ENCODE results near the gene LCE4A. TPM values are rescaled to one million over a fixed set of nuclear protein-coding genes. Genes with fewer than 3 reads are reported as not detected.

Gene LCE4A
- total and polyA plus RNA-seq, 2 experiments from 2014 or later: not detected

GRCh38 chr1:152673016-152673415 lies 34.9 kb upstream of the LCE4A start:
- Histone ChIP-seq H3K36me3 (ENCODE audit: insufficient read depth) (no peaks in the 10 kb centered on the region), H3K4me1 (ENCODE audit: insufficient read depth) (no peaks in the 10 kb centered on the region), H3K27ac (ENCODE audit: low read depth) (no peak overlapping the region), H2AFZ (peak overlapping the region; percentile 23; the same call in 1 of the 2 replicates), H3F3A (replicated peaks; ENCODE audit: low read depth) (no peaks in the 10 kb centered on the region), H3K79me2 (replicated peaks; ENCODE audit: insufficient read depth) (no peaks in the 10 kb centered on the region), H3K4me2 (no peak overlapping the region), H3K27me3 (ENCODE audit: insufficient read depth) (no peaks in the 10 kb centered on the region), H3K9me2 (ENCODE audit: insufficient read depth) (no peaks in the 10 kb centered on the region; the same call in 1 of the 2 replicates), H4K20me1 (replicated peaks; ENCODE audit: insufficient read depth) (no peaks in the 10 kb centered on the region), H3K4me3 (no peak overlapping the region)
- ATAC-seq: no peak
- Mint-ChIP-seq H3K36me3 (ENCODE audit: low read depth) (no peaks in the 10 kb centered on the region), H3K27me3 (ENCODE audit: insufficient read depth, low read depth, poor library complexity) (peaks cover 2% of the 10 kb centered on the region), H3K4me3 (no peak overlapping the region), H3K9me3 (no peaks in the 10 kb centered on the region; the same call in 2 of the 3 replicates), H3K27ac (no peak overlapping the region), H3K4me1 (no peaks in the 10 kb centered on the region)
- no peak for DNase-seq (ENCODE audit: low spot score)
- TF ChIP-seq EZH2 (IDR thresholded peaks at IDR 0.05; ENCODE audit: low read depth, unreplicated experiment) (no peak), ZNF114 (CRISPR knock-in tag; IDR thresholded peaks at IDR 0.05) (no peak), EZH2phosphoT487 (IDR thresholded peaks at IDR 0.05; ENCODE audit: unreplicated experiment) (no peak), ZNF331 (CRISPR knock-in tag; IDR thresholded peaks at IDR 0.05; ENCODE audit: low read depth) (no peak), REST (IDR thresholded peaks at IDR 0.05; ENCODE audit: unreplicated experiment) (no peak), ZNF462 (CRISPR knock-in tag; IDR thresholded peaks at IDR 0.05) (no peak), POLR2AphosphoS5 (IDR thresholded peaks at IDR 0.05; ENCODE audit: low read depth) (no peak), CTCF (conservative IDR thresholded peaks at IDR 0.05; ENCODE audit: low read depth in 2 of 2) (no peak), NANOG (IDR thresholded peaks at IDR 0.05; ENCODE audit: borderline replicate concordance) (no peak), ETS1 (IDR thresholded peaks at IDR 0.05) (no peak), JUNB (IDR thresholded peaks at IDR 0.05; ENCODE audit: unreplicated experiment) (no peak), STAT1 (IDR thresholded peaks at IDR 0.05; ENCODE audit: unreplicated experiment) (no peak), CREB1 (CRISPR knock-in tag; IDR thresholded peaks at IDR 0.05; ENCODE audit: low read depth) (no peak)

All from GM23338 (cell line).